Hypothalamus (tissue), 51 donors: ENCODE data around the gene ATIC.
A peak's percentile ranks its signal among the peaks of the same experiment; 100 is the strongest.

ENCODE experiments used
- DNase-seq, 51 donors: peaks; one replicate each; lab custom pipeline; 2025; lab: John Stamatoyannopoulos, UW

Gene ATIC

GRCh38 chr2:215374002-215374401 lies 62.1 kb downstream of the ATIC start:
- no peak for DNase-seq

GRCh38 chr2:215374642-215375466 lies 63.0 kb downstream of the ATIC start:
- DNase-seq: no peak

- no peak for DNase-seq
Observed at GRCh38 chr2:215375467-215375830, 63.6 kb downstream of the ATIC start.

- no peak for DNase-seq
Observed at GRCh38 chr2:215376103-215376780, 64.4 kb downstream of the ATIC start.

GRCh38 chr2:215377283-215377682 lies 65.4 kb downstream of the ATIC start:
- DNase-seq: no peak

- DNase-seq: no peak
Observed at GRCh38 chr2:215378045-215378444, 66.2 kb downstream of the ATIC start.

GRCh38 chr2:215379039-215379438 lies 67.2 kb downstream of the ATIC start:
- no peak for DNase-seq

GRCh38 chr2:215379948-215380347 lies 68.1 kb downstream of the ATIC start:
- DNase-seq: no peak

GRCh38 chr2:215380699-215381098 lies 68.8 kb downstream of the ATIC start:
- no peak for DNase-seq

GRCh38 chr2:215382011-215382410 lies 70.2 kb downstream of the ATIC start:
- no peak for DNase-seq

GRCh38 chr2:215382480-215382879 lies 70.6 kb downstream of the ATIC start:
- no peak for DNase-seq

GRCh38 chr2:215383652-215384279 lies 71.9 kb downstream of the ATIC start:
- DNase-seq: no peak

GRCh38 chr2:215384710-215385109 lies 72.9 kb downstream of the ATIC start:
- no peak for DNase-seq

GRCh38 chr2:215386566-215386965 lies 74.7 kb downstream of the ATIC start:
- DNase-seq: no peak

- no peak for DNase-seq
Observed at GRCh38 chr2:215388002-215388728, 76.3 kb downstream of the ATIC start.

- DNase-seq: no peak
Observed at GRCh38 chr2:215390550-215390913, 78.7 kb downstream of the ATIC start.

- DNase-seq: no peak
Observed at GRCh38 chr2:215391531-215391930, 79.7 kb downstream of the ATIC start.

- no peak for DNase-seq
Observed at GRCh38 chr2:215392164-215392563, 80.3 kb downstream of the ATIC start.

GRCh38 chr2:215392687-215393270 lies 80.9 kb downstream of the ATIC start:
- DNase-seq: no peak

- peak in 1 of 51 donors; percentile 4 for DNase-seq
Observed at GRCh38 chr2:215394102-215394805, 82.4 kb downstream of the ATIC start.
